22Rv1 (cell line): ENCODE results near the gene MAP3K5.

Experiments used
- ZFX ChIP-seq: fragments of 450-650 bp; IDR thresholded peaks from 2 replicates; pipeline ENCODE4 v1.6.1; 2017; ENCODE audit warnings: antibody characterized with exemption, borderline replicate concordance
- TF ChIP-seq, protein P1 (sequence below): fragments of 450-650 bp; IDR thresholded peaks from 2 replicates; pipeline ENCODE4 v1.5.1; 2017; ENCODE audit warnings: mild to moderate bottlenecking

DNA sequence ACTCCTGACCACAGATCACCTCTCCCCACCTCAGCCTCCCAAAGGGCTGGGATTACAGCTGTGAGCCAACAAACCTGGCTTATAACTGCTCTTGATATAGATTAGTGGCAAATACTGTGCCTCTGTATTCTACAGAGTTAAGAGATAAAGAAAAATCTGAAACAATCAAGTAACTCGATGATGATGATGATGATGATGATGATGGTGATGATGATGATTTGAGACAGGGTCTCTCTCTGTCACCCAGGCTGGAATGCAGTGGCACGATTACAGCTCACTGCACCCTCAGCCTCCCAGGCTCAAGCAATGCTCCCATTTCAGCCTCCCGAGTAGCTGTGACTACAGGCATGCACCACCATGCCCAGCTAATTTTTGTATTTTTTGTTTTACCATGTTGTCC is 175.8 kb downstream of the MAP3K5 start:
- TF ChIP-seq, protein P1, sequence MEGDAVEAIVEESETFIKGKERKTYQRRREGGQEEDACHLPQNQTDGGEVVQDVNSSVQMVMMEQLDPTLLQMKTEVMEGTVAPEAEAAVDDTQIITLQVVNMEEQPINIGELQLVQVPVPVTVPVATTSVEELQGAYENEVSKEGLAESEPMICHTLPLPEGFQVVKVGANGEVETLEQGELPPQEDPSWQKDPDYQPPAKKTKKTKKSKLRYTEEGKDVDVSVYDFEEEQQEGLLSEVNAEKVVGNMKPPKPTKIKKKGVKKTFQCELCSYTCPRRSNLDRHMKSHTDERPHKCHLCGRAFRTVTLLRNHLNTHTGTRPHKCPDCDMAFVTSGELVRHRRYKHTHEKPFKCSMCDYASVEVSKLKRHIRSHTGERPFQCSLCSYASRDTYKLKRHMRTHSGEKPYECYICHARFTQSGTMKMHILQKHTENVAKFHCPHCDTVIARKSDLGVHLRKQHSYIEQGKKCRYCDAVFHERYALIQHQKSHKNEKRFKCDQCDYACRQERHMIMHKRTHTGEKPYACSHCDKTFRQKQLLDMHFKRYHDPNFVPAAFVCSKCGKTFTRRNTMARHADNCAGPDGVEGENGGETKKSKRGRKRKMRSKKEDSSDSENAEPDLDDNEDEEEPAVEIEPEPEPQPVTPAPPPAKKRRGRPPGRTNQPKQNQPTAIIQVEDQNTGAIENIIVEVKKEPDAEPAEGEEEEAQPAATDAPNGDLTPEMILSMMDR: no peak
- no peak for TF ChIP-seq ZFX
